Omental fat pad (tissue), 4 donors: Measurements from ENCODE around the gene GPSM1. TPM values are rescaled to one million over a fixed set of nuclear protein-coding genes. Genes with fewer than 3 reads are reported as not detected.

Experiments
- ATAC-seq: fragments of 150-250 bp; one replicate; pipeline ENCODE4 v1.9.1; 2016; ENCODE audit warnings: mild to moderate bottlenecking, moderate library complexity; ENCODE audit not compliant: low FRiP score
- DNase-seq: peaks from one replicate; pipeline ENCODE4 v3.0.0-alpha.2; 2019; ENCODE audit warnings: low spot score
- CTCF ChIP-seq, 3 donors: fragments of 450-650 bp; IDR thresholded peaks; one replicate each; pipeline ENCODE4 v1.5.1; 2016 to 2017; ENCODE audit warnings: antibody characterized with exemption in 3 of 3, mild to moderate bottlenecking in 3 of 3, moderate library complexity in 2 of 3
- total RNA-seq, 4 donors: library from RNA; depleted of rRNA; stranded (reverse); fragments of >200 nt; gene quantifications; one replicate each; pipeline ENCODE4 v1.1.0, GENCODE V29; 2016

GPSM1 gene
- total RNA-seq, 4 donors from 2014 or later = 5.0 to 20.5 (median 7.3) TPM

- ATAC-seq (no peak), DNase-seq (no peak)
- no peak for TF ChIP-seq CTCF (IDR thresholded peaks at IDR 0.05)
These were observed 46.8 kb downstream of the GPSM1 start for GRCh38 chr9:136374183-136374575.

DNA sequence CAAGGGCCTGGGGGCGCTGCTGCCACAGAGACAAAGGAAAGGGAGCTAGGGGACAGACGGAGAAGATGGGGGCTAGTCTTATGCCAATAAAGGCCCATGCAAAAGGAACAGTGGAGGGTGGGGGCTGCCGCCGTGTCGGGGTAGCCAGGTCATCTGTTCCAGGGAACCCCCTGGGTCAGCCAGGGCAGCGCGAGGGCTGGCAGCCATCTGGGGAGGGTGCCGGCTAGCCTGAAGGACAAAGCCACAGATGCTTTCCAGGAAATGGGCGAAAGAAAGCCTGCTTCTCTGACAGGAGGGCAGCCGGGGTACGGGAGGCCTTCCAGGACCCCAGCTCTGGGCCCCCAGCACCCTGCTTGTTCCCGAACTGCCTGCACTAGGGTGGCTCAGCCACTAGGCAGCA, 47.8 kb downstream of the GPSM1 start:
- ATAC-seq (no peak), DNase-seq (no peak)
- no peak for TF ChIP-seq CTCF (IDR thresholded peaks at IDR 0.05)

DNA sequence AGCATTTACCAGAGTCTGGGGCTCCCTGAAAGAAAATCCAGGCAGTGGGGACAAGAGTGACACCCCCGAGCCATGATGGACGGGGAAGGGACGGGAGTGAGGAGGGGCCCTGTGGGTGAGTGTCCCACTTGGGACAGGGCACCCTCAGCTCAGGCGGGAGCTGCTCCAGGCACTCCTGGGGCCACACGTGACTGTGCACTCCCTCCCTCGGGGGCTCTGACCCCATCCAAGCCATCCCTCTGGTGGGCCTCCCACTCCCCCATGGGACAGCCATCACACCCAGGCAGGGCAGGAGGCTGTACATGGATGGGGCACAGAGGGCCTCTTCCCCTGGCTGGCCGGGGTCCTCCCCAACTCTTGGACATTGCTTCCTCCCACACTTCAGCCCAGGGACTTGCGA, 49.1 kb downstream of the GPSM1 start:
- no peak for DNase-seq

DNA sequence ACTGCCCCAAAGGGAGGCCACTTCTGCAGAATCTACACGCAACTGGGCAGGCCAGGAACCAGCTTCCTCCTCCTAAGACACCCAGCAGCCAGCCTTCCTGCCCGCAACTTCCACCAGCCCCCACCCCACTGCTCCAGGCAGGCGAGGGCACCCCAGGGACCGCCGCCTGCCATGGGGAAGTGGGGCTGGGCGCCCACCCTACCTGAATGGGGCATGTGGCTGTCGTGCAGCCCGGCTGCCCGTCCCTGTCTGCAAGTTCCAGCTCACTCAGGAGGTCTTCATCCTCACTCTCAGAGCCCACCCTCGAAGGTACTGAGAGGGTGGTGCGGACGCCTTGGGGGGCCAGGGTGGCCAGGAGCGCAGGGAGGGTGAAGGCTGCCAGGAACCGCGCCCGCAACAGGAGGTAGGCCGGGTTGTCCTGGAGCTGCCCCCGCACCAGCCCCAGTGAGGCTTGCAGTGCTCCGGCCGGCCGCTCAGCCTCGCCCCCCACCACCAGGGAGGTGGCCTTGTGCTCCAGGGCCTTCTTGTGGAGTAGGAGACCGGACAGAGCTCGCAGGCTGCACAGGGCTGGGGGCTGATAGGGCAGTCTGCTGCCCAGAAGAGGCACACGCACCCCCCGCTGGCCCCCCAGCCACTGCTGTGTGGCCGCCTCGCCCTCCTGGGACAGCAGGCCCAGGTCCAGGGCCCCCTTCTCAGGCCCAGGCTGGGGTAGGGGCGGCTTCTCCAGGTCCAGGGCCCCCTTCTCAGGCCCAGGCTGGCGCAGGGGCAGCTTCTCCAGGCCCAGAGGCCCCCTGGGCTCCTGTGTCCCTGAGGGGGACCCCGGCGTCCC, 50.2 kb downstream of the GPSM1 start:
- ATAC-seq = no peak
- no peak for TF ChIP-seq CTCF (IDR thresholded peaks at IDR 0.05)
- DNase-seq = no peak

More for the DNA sequence above, 49.1 kb downstream of the GPSM1 start:
- TF ChIP-seq CTCF (IDR thresholded peaks at IDR 0.05) = no peak
- no peak for ATAC-seq

DNA sequence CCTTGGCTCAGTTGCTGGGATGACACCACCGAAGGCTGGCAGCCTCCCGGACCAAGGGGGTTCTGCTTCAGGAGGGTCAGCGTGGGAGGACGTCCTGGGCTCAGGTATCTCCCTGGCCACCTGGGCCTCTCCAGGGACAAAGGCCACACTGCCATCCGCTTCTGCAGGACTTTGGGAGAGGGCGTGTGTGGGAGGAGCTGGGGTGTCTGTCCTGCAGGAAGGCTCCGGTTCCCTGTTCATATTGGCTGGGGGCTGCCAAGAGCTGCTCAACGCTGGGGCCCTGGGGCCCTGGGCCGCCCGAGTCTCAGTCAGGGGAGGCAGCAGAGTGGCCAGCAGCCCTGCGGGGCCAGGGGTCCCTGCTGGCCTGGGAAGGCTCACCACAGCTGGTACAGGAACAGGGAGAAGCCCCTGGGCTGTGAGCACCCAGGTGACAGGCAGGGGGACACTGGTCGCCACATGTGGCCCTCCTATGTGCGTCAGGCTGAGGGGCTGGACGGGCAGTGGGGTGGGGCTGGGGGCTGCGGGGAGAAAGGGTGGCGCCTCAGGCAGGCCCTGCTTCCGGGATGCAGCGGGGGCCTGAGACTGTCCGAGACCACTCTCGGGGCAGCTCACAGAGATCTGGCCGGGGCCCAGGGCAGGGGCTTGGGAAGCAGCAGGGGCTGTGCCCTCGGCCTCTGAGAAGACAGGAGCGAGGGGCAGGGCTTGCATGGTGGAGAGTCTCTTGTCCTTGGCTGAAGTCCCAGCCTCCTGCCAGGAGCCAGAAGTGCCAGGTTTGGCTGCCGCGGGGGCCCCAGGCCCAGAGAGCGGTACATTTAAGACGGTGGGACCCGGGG, 51.0 kb downstream of the GPSM1 start:
- ATAC-seq (no peak), DNase-seq (no peak)
- TF ChIP-seq CTCF (IDR thresholded peaks at IDR 0.05) = no peak

DNA sequence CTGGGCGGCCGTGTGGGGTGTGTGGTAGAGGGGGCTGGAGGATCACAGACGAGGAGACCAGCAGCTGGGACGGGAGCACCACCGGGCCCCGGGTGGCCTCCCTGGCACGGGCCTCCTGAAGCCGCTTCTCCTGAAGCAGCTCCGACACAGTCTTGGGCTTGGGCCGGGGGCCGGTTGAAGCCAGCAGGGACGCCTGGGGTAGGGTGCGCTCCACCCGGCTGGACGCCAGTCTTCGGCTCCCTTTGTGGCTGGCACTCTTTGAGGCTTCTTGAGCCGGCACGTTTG, 51.6 kb downstream of the GPSM1 start:
- TF ChIP-seq CTCF (IDR thresholded peaks at IDR 0.05) = no peak
- no peak for DNase-seq
- ATAC-seq = no peak
